K562 (cell line): ENCODE measurements around the gene DHODH. TPM values are rescaled to one million over a fixed set of nuclear protein-coding genes. Genes with fewer than 3 reads are reported as not detected.
A peak's percentile ranks its signal among the peaks of the same experiment; 100 is the strongest.

ENCODE experiments used
- ATAC-seq: fragments of 200-7000 bp; cut with Tn5 transposase; 3 replicates; pipeline ENCODE4 v1.9.1; 2020; ENCODE audit warnings: moderate library complexity
- BruUV-seq: library from RNA; stranded (reverse); fragments of 400-500 nt; replicated peaks from 2 replicates; lab custom pipeline; 2021; lab: Mats Ljungman, UMichigan
- CTCF ChIA-PET: fragments of 300-600 bp; formaldehyde crosslinking; extraction: SDS; loops from one replicate; lab custom pipeline; 2021; ENCODE audit warnings: low intra/inter-chr PET ratio; lab: Yijun Ruan, JAX
- POLR2A ChIA-PET: fragments of 300-600, 350-650 bp; sonication (Branson Sonifier 250); formaldehyde crosslinking; extraction: SDS; loops from one replicate; lab custom pipeline; 2021; ENCODE audit warnings: antibody characterized with exemption, inconsistent platforms; lab: Yijun Ruan, JAX
- DNase-seq, 4 experiments: peaks; one replicate each; pipeline versions ENCODE4 v3.0.0 to v3.0.0-alpha.2; 2011 to 2018; ENCODE audit warnings: low spot score in 3 of 4, mixed read lengths in 3 of 4; ENCODE audit errors: extremely low read depth in 1 of 4
- FAIRE-seq: peaks from 2 replicates; lab custom pipeline; 2011; peaks lifted over from hg19 to GRCh38; lab: Jason Lieb, UNC
- H2AFZ ChIP-seq: 2 replicates; pipeline ENCODE4 v1.6.0; 2011; ENCODE audit warnings: low read depth, low read length, control low read depth, inconsistent platforms
- H3K27ac ChIP-seq: fragments of 200-600 bp; 3 replicates; pipeline ENCODE4 v1.8.0; 2011; ENCODE audit warnings: low read depth, mild to moderate bottlenecking, control low read depth, inconsistent platforms, low read length, moderate library complexity, mixed read lengths; ENCODE audit errors: extremely low read depth
- H3K27me3 ChIP-seq, 2 experiments: fragments of 300-600 bp in 1 of 2; 2 replicates in 1 of 2; 3 replicates in 1 of 2; pipeline versions ENCODE4 v1.6.0 to v1.8.0; 2011; ENCODE audit warnings: inconsistent platforms in 2 of 2, low read length in 2 of 2, mild to moderate bottlenecking in 1 of 2, mixed read lengths in 1 of 2, moderate library complexity in 1 of 2; ENCODE audit not compliant: control insufficient read depth in 2 of 2, insufficient read depth in 2 of 2
- H3K36me3 ChIP-seq: fragments of 300-600 bp; 3 replicates; pipeline ENCODE4 v1.8.0; 2011; ENCODE audit warnings: mild to moderate bottlenecking, low read length, inconsistent platforms; ENCODE audit not compliant: control insufficient read depth, insufficient read depth
- H3K4me1 ChIP-seq, 2 experiments: fragments of 200-600 bp in 1 of 2; replicated peaks in 1 of 2; 2 replicates in 1 of 2; 3 replicates in 1 of 2; pipeline versions ENCODE4 v1.5.1 to v1.8.0; 2011; ENCODE audit warnings: inconsistent platforms in 2 of 2, low read length in 2 of 2, mild to moderate bottlenecking in 1 of 2, mixed read lengths in 1 of 2, moderate library complexity in 1 of 2; ENCODE audit not compliant: control insufficient read depth in 2 of 2, insufficient read depth in 2 of 2
- H3K4me2 ChIP-seq: 2 replicates; pipeline ENCODE4 v1.6.1; 2011; ENCODE audit warnings: low read length, control low read depth, inconsistent platforms, mixed read lengths; ENCODE audit not compliant: insufficient read depth
- H3K4me3 ChIP-seq: fragments of 200-600 bp; sonication (generic), shearing (Covaris generic); 2 replicates; pipeline ENCODE4 v1.5.1; 2016; ENCODE audit warnings: control low read depth, inconsistent platforms
- H3K79me2 ChIP-seq: fragments of 200-600 bp; 3 replicates; pipeline ENCODE4 v1.8.0; 2011; ENCODE audit warnings: low read length, inconsistent platforms; ENCODE audit not compliant: control insufficient read depth, insufficient read depth
- H3K9ac ChIP-seq, 2 experiments: 2 replicates each; pipeline versions ENCODE4 v1.6.0 to v1.6.1; 2011; ENCODE audit warnings: low read depth in 2 of 2, low read length in 2 of 2, control low read depth in 1 of 2, inconsistent platforms in 1 of 2, mild to moderate bottlenecking in 1 of 2, mixed read lengths in 1 of 2; ENCODE audit not compliant: insufficient read depth in 1 of 2
- H3K9me1 ChIP-seq: one replicate; pipeline ENCODE4 v1.6.0; 2011; ENCODE audit warnings: inconsistent platforms, mild to moderate bottlenecking, low read length, moderate library complexity; ENCODE audit not compliant: control insufficient read depth, insufficient read depth
- H3K9me3 ChIP-seq: replicated peaks from 2 replicates; pipeline ENCODE4 v1.5.1; 2011; ENCODE audit warnings: low read depth, low read length, inconsistent platforms; ENCODE audit not compliant: control insufficient read depth, insufficient read depth
- H4K20me1 ChIP-seq: replicated peaks from 2 replicates; pipeline ENCODE4 v1.6.1; 2011; ENCODE audit warnings: low read length, inconsistent platforms, mixed read lengths; ENCODE audit not compliant: control insufficient read depth, insufficient read depth
- ASH1L ChIP-seq: fragments of 450-650 bp; IDR thresholded peaks from 2 replicates; pipeline ENCODE4 v1.6.1; 2018; ENCODE audit warnings: borderline replicate concordance, mild to moderate bottlenecking, low read depth; ENCODE audit not compliant: partially characterized antibody
- WGBS: fragments of 100-300 bp; shearing (Covaris generic); methylation state at CpG from one replicate; pipeline ENCODE4 v1.1.6; 2016; ENCODE audit warnings: low coverage, mixed read lengths; ENCODE audit not compliant: insufficient coverage; ENCODE audit errors: missing lambda C conversion rate; 5-methylcytosine and 5-hydroxymethylcytosine counted together
- in situ Hi-C: fragments of 300-500 bp; cut with MboI; formaldehyde crosslinking; loops from 4 replicates; pipeline ENCODE4 v1.15.0; 2018; ENCODE audit warnings: inconsistent platforms, mixed read lengths
- intact Hi-C: fragments of 100-400 bp; cut with micrococcal nuclease; formaldehyde crosslinking; loops from 2 replicates; pipeline ENCODE4 v1.14.2; 2022
- polyA plus RNA-seq, 8 experiments: library from polyadenylated mRNA; depleted of rRNA in 4 of 8; stranded (reverse) in 5 of 8; unstranded in 3 of 8; fragments of >200 nt; fragmentation: Nextera tagmentation in 2 of 8; fragmentation: Illumina TruSeq in 1 of 8; extraction: Ambion mirVana in 2 of 8; extraction: Trizol in 1 of 8; gene quantifications; 2 replicates each; pipeline versions ENCODE4 v1.2.1 to v1.2.3, GENCODE V29; 2011 to 2014; ENCODE audit warnings: inconsistent platforms in 1 of 8, missing spikeins in 1 of 8
- total RNA-seq, 7 experiments: library from RNA; depleted of rRNA in 6 of 7; stranded (reverse); fragments of >200 nt in 6 of 7; fragmentation: Illumina TruSeq in 2 of 7; extraction: Trizol in 2 of 7; gene quantifications; 2 replicates each; pipeline versions ENCODE4 v1.2.1 to v1.2.3, GENCODE V29; 2011 to 2021; ENCODE audit warnings: low replicate concordance in 1 of 7
- TF ChIP-seq, protein P1 (sequence below): fragments of 450-650 bp; IDR thresholded peaks from 2 replicates; pipeline ENCODE4 v1.6.1; 2016; ENCODE audit warnings: low read depth

DHODH gene
- total and polyA plus RNA-seq, 9 of the 15 experiments (the other 6 are each of a cell fraction or from before 2014, with no cell fraction given) = 4.3 to 19.9 (median 12.7) TPM

DNA sequence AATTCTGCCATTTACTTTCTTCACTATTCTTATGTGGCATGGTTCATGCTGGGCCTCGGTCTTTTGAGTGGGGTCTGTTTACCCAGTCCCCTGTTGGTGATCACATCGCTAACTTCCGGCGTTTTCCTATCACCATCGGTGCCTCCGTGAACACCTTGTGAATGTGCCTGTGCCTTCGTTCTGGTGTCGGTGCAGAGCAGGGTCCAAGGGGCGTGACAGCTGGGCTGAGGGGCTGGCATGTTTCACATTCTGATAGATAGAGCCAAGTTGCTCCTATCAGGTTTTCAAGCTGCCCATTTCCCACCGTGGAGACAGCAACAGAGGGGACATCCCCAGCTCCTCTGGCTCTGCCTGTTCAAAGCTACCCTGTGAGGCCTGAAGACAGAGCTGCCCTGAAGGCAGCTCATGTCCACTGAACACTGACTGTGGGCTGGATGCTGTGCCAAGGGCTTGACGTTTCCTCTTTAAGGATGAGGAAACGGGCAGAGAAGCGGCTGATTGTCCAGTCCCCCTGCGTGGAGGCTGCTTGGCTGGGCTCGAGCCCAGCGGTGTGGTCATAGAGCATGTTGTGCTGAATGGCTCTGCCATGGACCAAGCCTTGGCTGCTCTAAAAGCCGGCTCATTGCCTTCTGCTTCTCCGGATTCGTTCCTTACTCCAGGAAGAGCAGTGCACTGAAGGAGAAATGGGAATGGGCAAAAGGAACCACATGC is 17.0 kb downstream of the DHODH start:
- Histone ChIP-seq H3K4me3 (no peak overlapping the region), H3K4me2 (no peak overlapping the region), H3K9me1 (no peaks in the 10 kb centered on the region), H3K36me3 (peaks cover 54% of the 10 kb centered on the region), H3K27me3 (no peaks in the 10 kb centered on the region), H3K4me1 (no peaks in the 10 kb centered on the region; a peak in 2 of 5 replicates), H3K9me3 (no peaks in the 10 kb centered on the region), H3K9ac (peak overlapping the region in 1 of 2 experiments; percentile 54; a peak in 2 of 4 replicates), H3K27ac (no peak overlapping the region), H3K79me2 (no peaks in the 10 kb centered on the region), H4K20me1 (no peaks in the 10 kb centered on the region), H2AFZ (no peak overlapping the region)
- BruUV-seq = no TSS peak
- WGBS = 85% methylated on average over 19 of the region's 19 CpGs
- DNase-seq (no peak), FAIRE-seq (no peak), ATAC-seq (no peak)
- TF ChIP-seq ASH1L = no peak
- intact Hi-C loops (no loop called here), in situ Hi-C loops (no loop called here)
- ChIA-PET POLR2A (no interaction called here), CTCF (no interaction called here)

DNA sequence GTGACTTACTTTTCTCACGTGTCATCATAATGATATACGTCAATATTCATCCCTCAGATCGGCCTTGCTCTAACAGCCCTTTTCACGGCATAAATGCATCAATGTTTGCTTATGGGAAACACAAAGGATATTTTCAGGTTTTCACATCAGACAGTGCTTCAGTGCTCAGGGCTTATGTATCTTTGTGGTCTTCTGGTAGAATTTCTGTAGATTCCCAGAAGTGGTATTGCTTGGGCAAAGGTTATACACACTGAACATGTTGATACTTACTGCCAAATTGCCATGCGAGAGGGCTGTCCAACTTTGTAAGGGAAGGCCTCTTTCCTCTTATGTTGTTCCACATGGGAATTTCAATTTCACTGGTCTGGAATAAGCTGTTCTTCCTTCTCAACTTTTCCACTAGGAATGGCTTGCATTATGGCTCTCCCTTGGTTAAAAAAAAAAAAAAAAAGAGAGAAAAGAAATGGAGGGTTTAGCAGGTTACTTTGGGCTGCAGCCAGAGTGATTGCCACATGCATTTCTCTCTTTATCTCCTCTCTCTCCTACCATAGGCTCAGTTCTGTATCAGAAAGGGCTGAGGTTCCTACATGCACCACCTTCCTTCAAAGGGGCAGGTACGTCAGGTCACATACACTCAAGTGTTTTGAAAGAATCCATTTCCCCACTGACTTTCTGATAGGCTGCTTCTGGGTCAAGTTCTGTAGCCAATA is 19.3 kb downstream of the DHODH start:
- H4K20me1 ChIP-seq = no peaks in the 10 kb centered on the region
- ChIA-PET CTCF (no interaction called here), POLR2A (no interaction called here)
- intact Hi-C loops = no loop called here
- peaks cover 32% of the 10 kb centered on the region for H3K36me3 ChIP-seq
- H3K9me1 ChIP-seq = no peaks in the 10 kb centered on the region
- no peaks in the 10 kb centered on the region for H3K9me3 ChIP-seq
- no peak overlapping the region for H2AFZ ChIP-seq
- H3K4me1 ChIP-seq = no peaks in the 10 kb centered on the region; a peak in 1 of 5 replicates
- no TSS peak for BruUV-seq
- H3K79me2 ChIP-seq = no peaks in the 10 kb centered on the region
- no peak overlapping the region for H3K4me3 ChIP-seq
- in situ Hi-C loops = no loop called here
- H3K9ac ChIP-seq = no peak overlapping the region
- no peak for FAIRE-seq
- 79% methylated on average over 6 of the region's 6 CpGs for WGBS
- no peak for DNase-seq
- no peak for ATAC-seq
- H3K4me2 ChIP-seq = no peak overlapping the region
- H3K27ac ChIP-seq = no peak overlapping the region
- no peaks in the 10 kb centered on the region for H3K27me3 ChIP-seq
- TF ChIP-seq, protein P1, sequence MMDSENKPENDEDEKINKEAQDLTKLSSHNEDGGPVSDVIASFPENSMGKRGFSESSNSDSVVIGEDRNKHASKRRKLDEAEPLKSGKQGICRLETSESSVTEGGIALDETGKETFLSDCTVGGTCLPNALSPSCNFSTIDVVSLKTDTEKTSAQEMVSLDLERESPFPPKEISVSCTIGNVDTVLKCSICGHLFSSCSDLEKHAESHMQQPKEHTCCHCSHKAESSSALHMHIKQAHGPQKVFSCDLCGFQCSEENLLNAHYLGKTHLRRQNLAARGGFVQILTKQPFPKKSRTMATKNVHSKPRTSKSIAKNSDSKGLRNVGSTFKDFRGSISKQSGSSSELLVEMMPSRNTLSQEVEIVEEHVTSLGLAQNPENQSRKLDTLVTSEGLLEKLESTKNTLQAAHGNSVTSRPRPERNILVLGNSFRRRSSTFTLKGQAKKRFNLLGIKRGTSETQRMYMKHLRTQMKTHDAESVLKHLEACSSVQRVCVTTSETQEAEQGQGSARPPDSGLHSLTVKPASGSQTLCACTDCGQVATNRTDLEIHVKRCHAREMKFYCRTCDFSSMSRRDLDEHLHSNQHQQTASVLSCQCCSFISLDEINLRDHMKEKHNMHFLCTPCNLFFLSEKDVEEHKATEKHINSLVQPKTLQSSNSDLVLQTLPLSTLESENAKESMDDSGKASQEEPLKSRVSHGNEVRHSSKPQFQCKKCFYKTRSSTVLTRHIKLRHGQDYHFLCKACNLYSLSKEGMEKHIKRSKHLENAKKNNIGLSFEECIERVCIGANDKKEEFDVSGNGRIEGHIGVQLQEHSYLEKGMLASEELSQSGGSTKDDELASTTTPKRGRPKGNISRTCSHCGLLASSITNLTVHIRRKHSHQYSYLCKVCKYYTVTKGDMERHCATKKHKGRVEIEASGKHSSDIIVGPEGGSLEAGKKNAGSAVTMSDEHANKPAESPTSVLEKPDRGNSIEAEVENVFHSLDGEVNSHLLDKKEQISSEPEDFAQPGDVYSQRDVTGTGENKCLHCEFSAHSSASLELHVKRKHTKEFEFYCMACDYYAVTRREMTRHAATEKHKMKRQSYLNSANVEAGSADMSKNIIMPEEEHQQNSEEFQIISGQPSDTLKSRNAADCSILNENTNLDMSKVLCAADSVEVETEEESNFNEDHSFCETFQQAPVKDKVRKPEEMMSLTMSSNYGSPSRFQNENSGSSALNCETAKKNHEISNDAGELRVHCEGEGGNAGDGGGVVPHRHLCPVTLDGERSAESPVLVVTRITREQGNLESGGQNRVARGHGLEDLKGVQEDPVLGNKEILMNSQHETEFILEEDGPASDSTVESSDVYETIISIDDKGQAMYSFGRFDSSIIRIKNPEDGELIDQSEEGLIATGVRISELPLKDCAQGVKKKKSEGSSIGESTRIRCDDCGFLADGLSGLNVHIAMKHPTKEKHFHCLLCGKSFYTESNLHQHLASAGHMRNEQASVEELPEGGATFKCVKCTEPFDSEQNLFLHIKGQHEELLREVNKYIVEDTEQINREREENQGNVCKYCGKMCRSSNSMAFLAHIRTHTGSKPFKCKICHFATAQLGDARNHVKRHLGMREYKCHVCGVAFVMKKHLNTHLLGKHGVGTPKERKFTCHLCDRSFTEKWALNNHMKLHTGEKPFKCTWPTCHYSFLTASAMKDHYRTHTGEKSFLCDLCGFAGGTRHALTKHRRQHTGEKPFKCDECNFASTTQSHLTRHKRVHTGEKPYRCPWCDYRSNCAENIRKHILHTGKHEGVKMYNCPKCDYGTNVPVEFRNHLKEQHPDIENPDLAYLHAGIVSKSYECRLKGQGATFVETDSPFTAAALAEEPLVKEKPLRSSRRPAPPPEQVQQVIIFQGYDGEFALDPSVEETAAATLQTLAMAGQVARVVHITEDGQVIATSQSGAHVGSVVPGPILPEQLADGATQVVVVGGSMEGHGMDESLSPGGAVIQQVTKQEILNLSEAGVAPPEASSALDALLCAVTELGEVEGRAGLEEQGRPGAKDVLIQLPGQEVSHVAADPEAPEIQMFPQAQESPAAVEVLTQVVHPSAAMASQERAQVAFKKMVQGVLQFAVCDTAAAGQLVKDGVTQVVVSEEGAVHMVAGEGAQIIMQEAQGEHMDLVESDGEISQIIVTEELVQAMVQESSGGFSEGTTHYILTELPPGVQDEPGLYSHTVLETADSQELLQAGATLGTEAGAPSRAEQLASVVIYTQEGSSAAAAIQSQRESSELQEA = no peak
